ENCODE results near the gene SYVN1.

GRCh38 chr11:65087216-65087615, 47.1 kb downstream of the SYVN1 start:
- TF ChIP-seq CTCF (IDR thresholded peaks at IDR 0.05 in 2 of 3, conservative IDR thresholded peaks at IDR 0.05 in 1 of 3; ENCODE audit: control insufficient read depth in 2 of 3, extremely low read depth in 1 of 3, insufficient read depth in 1 of 3, low read depth in 3 of 3, low read length in 3 of 3) = no peak
- no peak for TF ChIP-seq YY1 (IDR thresholded peaks at IDR 0.05; ENCODE audit: low read depth, low read length)
- TF ChIP-seq ZZZ3 (IDR thresholded peaks at IDR 0.05; ENCODE audit: control insufficient read depth, insufficient read length, low read depth) = no peak
- TF ChIP-seq CBX5 (IDR thresholded peaks at IDR 0.05; ENCODE audit: low read depth) = no peak
- TF ChIP-seq MXI1 (IDR thresholded peaks at IDR 0.05; ENCODE audit: low read depth, low read length) = no peak
- no peak for TF ChIP-seq ETV6 (conservative IDR thresholded peaks at IDR 0.05 in 1 of 2, IDR thresholded peaks at IDR 0.05 in 1 of 2; ENCODE audit: borderline replicate concordance in 1 of 2, low read depth in 1 of 2)
